PFSK-1 (cell line): ENCODE measurements around the gene CNIH3.

Experiments
- FOXP2 ChIP-seq: optimal IDR thresholded peaks from 2 replicates; pipeline ENCODE3; 2011; ENCODE audit warnings: borderline replicate concordance, control low read depth, inconsistent platforms; ENCODE audit not compliant: insufficient read depth; ENCODE audit errors: extremely low read length, extremely low read depth
- POLR2AphosphoS5 ChIP-seq: IDR thresholded peaks from 2 replicates; pipeline ENCODE4 v1.6.1; 2012; ENCODE audit warnings: low read depth, mild to moderate bottlenecking, control low read depth, low read length, moderate library complexity
- REST ChIP-seq, 2 experiments: IDR thresholded peaks; 2 replicates each; pipeline versions ENCODE4 v1.6.1 to v1.8.0; 2011 to 2012; ENCODE audit warnings: low read depth in 2 of 2, low read length in 2 of 2, control low read depth in 1 of 2, inconsistent platforms in 1 of 2, mild to moderate bottlenecking in 1 of 2, moderate library complexity in 1 of 2; ENCODE audit not compliant: insufficient read depth in 1 of 2
- SIN3A ChIP-seq: IDR thresholded peaks from 2 replicates; pipeline ENCODE4 v1.6.1; 2012; ENCODE audit warnings: mild to moderate bottlenecking, low read length, moderate library complexity, borderline replicate concordance; ENCODE audit not compliant: insufficient read depth
- TAF1 ChIP-seq: IDR thresholded peaks from 2 replicates; pipeline ENCODE4 v1.6.1; 2012; ENCODE audit warnings: low read length, control low read depth, borderline replicate concordance; ENCODE audit not compliant: insufficient read depth

The CNIH3 gene

GRCh38 chr1:224683936-224684335 lies 67.8 kb downstream of the CNIH3 start:
- TF ChIP-seq SIN3A (no peak), REST (IDR thresholded peaks at IDR 0.05; ENCODE audit: insufficient read depth in 1 of 2, low read depth in 2 of 2, low read length in 2 of 2) (no peak), TAF1 (no peak), POLR2AphosphoS5 (no peak), FOXP2 (no peak)

GRCh38 chr1:224684979-224685425 lies 68.9 kb downstream of the CNIH3 start:
- TF ChIP-seq FOXP2 (no peak), TAF1 (no peak), SIN3A (no peak), POLR2AphosphoS5 (no peak), REST (IDR thresholded peaks at IDR 0.05; ENCODE audit: insufficient read depth in 1 of 2, low read depth in 2 of 2, low read length in 2 of 2) (no peak)

- TF ChIP-seq TAF1 (no peak), POLR2AphosphoS5 (no peak), SIN3A (no peak), REST (IDR thresholded peaks at IDR 0.05; ENCODE audit: insufficient read depth in 1 of 2, low read depth in 2 of 2, low read length in 2 of 2) (no peak), FOXP2 (no peak)
These were observed 71.3 kb downstream of the CNIH3 start for GRCh38 chr1:224687465-224687864.

- TF ChIP-seq TAF1: no peak
- no peak for TF ChIP-seq REST (IDR thresholded peaks at IDR 0.05; ENCODE audit: insufficient read depth in 1 of 2, low read depth in 2 of 2, low read length in 2 of 2)
- TF ChIP-seq FOXP2: no peak
- TF ChIP-seq POLR2AphosphoS5: no peak
- no peak for TF ChIP-seq SIN3A
These were observed 73.3 kb downstream of the CNIH3 start for GRCh38 chr1:224689374-224689773.

- TF ChIP-seq SIN3A (no peak), TAF1 (no peak), POLR2AphosphoS5 (no peak), REST (IDR thresholded peaks at IDR 0.05; ENCODE audit: insufficient read depth in 1 of 2, low read depth in 2 of 2, low read length in 2 of 2) (no peak), FOXP2 (no peak)
These were observed 74.5 kb downstream of the CNIH3 start for GRCh38 chr1:224690576-224690975.
